Islet of Langerhans (tissue), 1 donor: ENCODE measurements around the gene IFNGR2.
"Not testable (repeated sequence)": the region's sequence is repeated elsewhere in the genome, so short reads cannot be mapped to it uniquely, and the experiment has no call there.

Experiments
- FAIRE-seq: peaks from one replicate; lab custom pipeline; 2011; peaks lifted over from hg19 to GRCh38; lab: Jason Lieb, UNC

The IFNGR2 gene

DNA sequence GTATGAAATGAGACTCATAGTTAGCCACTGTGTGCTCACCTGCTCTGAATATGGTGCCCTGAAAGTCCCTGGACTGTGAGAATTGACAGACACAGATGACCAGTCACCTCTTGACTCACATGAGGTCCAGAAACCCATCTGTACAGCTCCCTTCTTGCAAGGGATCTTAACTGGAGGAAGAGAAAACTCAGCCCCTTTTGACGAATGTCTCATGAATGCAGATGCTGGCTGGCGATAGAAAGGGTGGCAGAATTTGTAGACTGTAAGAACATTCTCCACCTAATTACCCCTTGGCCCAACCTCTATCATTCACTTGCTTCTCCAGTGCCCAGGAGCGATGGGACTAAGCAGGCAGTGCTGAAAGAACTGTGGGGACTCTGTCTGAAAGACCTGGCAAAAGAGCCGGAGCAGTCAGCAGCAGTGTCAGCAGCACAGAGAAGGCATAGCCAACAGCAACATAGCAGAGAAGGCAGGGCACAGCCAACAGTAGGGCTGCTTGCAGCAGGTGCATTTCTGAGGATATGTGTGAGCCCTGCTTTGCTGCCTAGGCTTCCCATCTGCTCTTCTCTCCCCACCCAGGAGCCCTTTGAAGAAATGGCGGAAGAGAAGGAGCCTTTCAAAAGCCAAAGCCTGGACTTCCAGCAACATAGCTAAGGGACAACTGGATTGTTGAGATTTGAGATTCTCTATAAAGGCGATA lies 25.8 kb upstream of the IFNGR2 start:
- no peak for FAIRE-seq

- no peak for FAIRE-seq
Measured at GRCh38 chr21:33378081-33378480, 25.1 kb upstream of the IFNGR2 start.

GRCh38 chr21:33379934-33380333 lies 23.3 kb upstream of the IFNGR2 start:
- FAIRE-seq = not testable (repeated sequence)

DNA sequence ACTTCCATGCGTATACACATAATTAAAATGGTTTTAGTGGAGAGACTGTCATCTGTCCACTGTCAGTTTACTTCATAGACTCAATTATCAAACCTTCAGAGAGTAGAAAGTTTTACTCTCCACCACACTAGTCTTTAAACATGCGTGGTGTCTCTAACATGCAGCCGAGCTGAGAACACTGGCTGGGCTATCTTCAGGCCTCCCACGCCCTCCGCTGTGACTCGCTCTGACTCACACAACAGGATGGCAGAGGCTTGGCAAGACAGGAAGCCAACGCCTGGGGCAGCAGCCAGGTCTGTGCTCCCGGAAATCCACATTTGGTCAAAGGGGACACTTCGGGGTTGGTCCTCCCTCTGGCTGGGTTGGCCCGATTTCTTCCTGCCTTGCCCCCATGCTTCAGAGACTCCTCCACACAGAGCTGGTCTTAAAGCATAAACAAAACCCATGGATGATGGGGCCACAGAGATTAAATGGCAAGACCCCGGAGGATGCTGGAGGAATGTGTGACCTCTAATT lies 22.7 kb upstream of the IFNGR2 start:
- no peak for FAIRE-seq

DNA sequence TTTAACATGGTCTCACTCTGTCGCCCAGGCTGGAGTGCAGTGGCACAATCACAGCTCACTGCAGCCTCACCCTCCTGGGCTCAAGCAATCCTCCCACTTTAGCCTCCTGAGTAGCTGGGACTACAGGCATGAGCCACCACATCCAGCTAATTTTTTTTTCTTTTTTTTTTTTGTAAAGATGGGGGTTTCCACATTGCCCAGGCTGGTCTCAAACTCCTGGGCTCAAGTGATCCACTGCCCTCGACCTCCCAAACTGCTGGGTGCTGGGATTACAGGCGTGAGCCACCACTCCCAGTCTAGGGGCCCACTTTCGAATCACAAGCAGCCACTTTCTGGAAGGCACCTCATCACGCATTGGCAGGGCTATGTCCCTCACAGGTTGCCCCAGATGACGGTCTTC lies 21.8 kb upstream of the IFNGR2 start:
- not testable (repeated sequence) for FAIRE-seq

DNA sequence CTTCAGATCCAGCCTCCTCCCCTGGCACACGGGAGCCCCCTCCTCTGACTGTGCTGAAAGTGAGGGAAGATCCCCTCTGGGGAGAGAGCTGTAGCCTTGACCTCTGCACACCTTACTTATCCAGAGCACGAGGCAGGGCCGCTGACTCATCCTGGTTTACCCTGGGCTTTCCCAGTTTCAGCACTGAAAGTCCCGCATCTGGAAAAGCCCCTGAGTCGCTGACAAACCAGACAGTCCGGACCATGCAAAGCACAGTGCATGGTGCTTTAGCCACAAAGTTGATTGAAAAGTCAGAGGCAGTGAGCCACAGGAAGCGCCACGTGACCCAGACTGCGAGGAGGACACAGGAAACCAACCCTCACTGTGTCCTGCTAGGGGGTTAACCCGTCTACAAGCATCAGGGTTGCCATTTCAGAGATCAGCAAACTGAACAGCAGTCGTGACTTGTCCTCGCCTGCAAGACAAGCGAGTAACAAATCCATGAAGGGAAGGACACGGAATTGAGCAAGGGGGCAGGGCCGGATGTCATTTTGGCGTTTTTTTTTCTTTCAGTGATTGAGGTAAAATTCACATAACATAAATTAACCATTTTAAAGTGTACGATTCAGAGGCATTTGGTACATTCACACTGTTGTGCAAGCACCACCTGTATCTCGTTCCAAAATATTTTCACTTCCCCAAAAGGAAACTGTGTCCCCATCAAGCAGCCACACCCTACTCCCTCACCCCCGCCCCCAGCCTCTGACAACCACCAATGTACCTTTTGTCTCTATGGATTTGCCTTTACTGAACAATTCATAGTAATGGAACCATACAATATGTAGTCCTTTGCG lies 19.9 kb upstream of the IFNGR2 start:
- FAIRE-seq = no peak

GRCh38 chr21:33384841-33385331 lies 18.3 kb upstream of the IFNGR2 start:
- FAIRE-seq = no peak

GRCh38 chr21:33386222-33386784 lies 16.9 kb upstream of the IFNGR2 start:
- no peak for FAIRE-seq

DNA sequence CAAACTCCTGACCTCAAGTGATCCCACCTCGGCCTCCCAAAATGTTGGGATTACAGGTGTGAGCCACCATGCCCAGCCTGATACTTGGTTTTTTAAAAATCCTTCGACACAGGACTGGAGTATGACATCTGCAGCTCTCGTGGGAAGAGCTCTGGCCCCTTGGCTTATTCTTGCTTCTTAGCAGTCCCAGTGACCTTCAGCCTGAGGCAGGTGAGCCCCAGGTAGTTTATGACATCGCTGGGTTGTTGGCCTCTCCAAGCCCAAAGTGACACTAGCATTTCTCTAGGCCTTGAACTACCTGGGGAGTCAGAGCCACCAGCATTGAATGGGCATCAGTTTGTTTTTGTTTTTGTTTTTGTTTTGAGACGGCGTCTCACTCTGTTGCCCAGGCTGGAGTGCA lies 15.9 kb upstream of the IFNGR2 start:
- FAIRE-seq = no peak

- no peak for FAIRE-seq
Measured at GRCh38 chr21:33388188-33388587, 15.0 kb upstream of the IFNGR2 start.

- FAIRE-seq = no peak
Measured at GRCh38 chr21:33390479-33390878, 12.7 kb upstream of the IFNGR2 start.

DNA sequence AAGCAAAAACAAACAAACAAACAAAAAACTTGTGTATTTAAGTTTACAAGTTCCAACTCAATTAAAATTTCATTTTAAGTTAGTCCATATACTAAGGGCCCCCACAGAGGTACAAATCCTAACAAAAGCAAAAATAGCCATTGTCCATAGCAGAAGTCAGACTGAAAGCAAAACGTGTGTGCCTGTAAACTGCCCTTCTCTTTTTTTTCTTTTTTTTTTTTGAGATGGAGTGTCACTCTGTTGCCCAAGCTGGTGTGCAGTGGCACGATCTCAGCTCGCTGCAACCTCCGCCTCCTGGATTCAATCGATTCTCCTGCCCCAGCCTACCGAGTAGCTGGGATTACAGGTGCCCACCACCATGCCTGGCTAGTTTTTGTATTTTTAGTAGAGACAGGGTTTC lies 11.6 kb upstream of the IFNGR2 start:
- FAIRE-seq = no peak

GRCh38 chr21:33392284-33392985 lies 10.8 kb upstream of the IFNGR2 start:
- no peak for FAIRE-seq

DNA sequence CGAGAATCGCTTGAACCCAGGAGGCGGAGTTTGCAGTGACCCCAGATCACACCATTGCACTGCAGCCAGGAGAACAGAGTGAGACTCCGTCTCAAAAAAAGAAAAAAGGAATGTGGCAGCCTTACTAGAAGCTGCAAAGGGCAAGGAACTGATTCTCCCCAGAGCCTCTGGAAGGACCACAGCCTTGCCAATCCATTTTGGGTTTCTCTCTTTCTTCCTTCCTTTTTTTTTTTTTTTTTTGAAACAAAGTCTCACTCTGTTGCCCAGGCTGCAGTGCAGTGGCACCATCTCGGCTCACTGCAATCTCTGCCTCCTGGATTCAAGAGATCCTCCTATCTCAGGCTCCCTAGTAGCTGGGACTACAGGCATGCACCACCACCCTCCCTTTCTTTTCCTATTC lies 9.9 kb upstream of the IFNGR2 start:
- no peak for FAIRE-seq

DNA sequence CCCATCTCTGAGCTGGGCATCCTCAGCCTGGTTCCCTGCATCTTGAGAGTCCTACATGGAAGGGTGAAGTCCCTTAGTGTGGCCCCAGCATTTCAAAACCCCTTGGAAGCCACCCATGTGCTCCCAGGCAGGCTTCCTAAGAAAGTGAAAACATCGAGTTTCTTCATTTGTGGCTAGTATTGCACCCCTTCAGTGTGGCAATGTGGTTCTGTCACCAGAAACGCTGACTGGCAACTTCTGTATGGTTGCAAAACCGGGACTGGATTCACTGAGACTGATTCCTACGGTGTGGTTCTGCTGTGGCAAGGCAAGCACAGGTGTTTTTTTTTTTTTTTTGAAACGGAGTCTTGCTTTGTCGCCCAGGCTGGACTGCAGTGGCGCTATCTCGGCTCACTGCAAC lies 9.0 kb upstream of the IFNGR2 start:
- FAIRE-seq = no peak

DNA sequence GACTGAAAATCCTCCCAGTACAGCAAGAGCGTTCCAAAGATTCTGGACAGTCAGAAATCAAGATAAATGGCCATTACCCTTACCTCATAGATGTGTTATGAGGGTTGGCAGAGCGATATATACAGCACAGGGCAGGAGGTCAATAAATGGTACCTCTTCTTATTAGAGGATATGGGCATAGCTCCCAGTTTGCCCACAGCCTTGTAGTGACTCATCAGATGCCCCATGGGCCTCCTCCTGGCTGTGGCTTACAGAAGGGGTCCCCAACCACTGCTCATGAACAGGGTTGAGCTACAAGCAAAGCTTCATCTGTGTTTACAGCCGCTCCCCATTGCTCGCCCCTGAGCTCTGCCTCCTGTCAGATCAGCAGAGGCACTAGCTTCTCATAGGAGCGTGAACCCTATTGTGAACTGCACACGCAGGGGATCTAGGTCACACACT lies 7.3 kb upstream of the IFNGR2 start:
- FAIRE-seq = no peak

DNA sequence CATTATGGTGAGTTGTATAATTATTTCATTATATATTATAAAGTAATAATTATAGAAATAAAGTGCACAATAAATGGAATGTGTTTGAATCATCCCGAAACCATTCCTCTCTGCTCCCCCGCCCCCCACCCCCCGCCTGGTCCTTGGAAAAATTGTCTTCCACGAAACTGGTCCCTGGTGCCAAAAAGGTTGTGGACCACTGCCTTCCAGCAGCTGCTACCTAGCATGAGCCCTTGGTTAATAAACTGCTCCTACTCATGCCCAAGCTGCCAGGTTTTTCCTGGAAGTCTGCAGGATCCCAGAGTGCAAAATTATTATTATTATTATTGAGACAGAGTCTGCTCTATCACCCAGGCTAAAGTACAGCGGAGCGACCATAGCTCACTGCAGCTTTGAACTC lies 6.8 kb upstream of the IFNGR2 start:
- FAIRE-seq = no peak

- no peak for FAIRE-seq
Measured at GRCh38 chr21:33396951-33397350, 6.3 kb upstream of the IFNGR2 start.

DNA sequence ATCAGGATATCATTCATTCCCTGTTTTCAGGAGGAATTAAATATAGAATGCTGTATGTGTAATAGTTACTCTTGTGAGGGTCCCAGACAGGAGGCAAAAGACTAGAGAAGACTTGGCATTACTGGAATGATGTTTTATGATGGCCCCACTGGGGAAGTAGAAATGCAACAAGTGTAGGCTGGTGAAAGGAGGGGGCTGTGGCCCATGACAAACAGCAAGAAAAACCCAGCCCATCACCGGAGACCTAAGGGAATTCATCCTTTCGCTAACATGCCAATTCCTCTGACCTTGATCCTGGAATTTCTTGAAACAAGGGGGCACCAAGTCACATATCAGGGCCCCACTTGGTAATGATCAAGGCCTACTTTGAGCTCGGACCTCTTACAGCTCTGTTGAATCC lies 5.5 kb upstream of the IFNGR2 start:
- no peak for FAIRE-seq

DNA sequence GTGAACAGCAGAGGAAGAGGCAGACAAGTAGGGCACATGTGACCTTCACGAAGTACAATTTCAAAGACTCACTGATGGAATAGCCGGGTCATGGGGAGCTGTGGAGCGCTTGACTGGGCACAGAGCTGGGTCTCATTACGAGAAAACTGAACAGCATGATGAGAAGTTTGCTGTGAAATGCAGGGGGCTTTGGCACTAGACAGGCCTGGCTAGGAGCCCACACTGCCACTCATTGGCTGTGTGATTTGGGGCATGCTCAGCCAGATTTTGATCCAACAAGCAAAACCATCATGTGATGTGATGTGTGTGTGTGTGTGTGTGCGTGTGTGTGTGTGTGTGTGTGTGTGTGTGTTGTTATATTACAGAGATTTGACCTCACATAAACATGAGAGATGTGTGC lies 4.9 kb upstream of the IFNGR2 start:
- FAIRE-seq = no peak

- FAIRE-seq = no peak
Measured at GRCh38 chr21:33401630-33401992, 1.6 kb upstream of the IFNGR2 start.
